Suppressor macrophage treated with lipopolysaccharide for 4 hours (primary cell): ENCODE measurements around the gene CTRB1.

Source experiments
- DNase-seq: peaks from one replicate; pipeline ENCODE4 v3.0.0-alpha.2; 2020

CTRB1 gene

GRCh38 chr16:75273054-75273925 lies 54.5 kb downstream of the CTRB1 start:
- no peak for DNase-seq
